ENCODE results near the gene PLA2G5.
"Not testable (repeated sequence)": the region's sequence is repeated elsewhere in the genome, so short reads cannot be mapped to it uniquely, and the experiment has no call there.

- not testable (repeated sequence) for TF ChIP-seq MBD1 (CRISPR knock-in tag; IDR thresholded peaks at IDR 0.05); RBM25 (IDR thresholded peaks at IDR 0.05; ENCODE audit: low read depth, low read length, severe bottlenecking); SNRNP70 (optimal IDR thresholded peaks at IDR 0.05; ENCODE audit: low read depth, low read length); CEBPZ (IDR thresholded peaks at IDR 0.05; ENCODE audit: borderline replicate concordance, low read depth, low read length); PURB (CRISPR knock-in tag; IDR thresholded peaks at IDR 0.05; ENCODE audit: low read depth); HNRNPLL (IDR thresholded peaks at IDR 0.05; ENCODE audit: low read depth, low read length, poor library complexity, severe bottlenecking)
- TF ChIP-seq, protein P1, sequence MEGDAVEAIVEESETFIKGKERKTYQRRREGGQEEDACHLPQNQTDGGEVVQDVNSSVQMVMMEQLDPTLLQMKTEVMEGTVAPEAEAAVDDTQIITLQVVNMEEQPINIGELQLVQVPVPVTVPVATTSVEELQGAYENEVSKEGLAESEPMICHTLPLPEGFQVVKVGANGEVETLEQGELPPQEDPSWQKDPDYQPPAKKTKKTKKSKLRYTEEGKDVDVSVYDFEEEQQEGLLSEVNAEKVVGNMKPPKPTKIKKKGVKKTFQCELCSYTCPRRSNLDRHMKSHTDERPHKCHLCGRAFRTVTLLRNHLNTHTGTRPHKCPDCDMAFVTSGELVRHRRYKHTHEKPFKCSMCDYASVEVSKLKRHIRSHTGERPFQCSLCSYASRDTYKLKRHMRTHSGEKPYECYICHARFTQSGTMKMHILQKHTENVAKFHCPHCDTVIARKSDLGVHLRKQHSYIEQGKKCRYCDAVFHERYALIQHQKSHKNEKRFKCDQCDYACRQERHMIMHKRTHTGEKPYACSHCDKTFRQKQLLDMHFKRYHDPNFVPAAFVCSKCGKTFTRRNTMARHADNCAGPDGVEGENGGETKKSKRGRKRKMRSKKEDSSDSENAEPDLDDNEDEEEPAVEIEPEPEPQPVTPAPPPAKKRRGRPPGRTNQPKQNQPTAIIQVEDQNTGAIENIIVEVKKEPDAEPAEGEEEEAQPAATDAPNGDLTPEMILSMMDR (IDR thresholded peaks at IDR 0.05 in 2 of 3, conservative IDR thresholded peaks at IDR 0.05 in 1 of 3; ENCODE audit: insufficient read depth in 2 of 3, low read depth in 1 of 3, low read length in 3 of 3), result not testable (repeated sequence)
These were observed 39.4 kb upstream of the PLA2G5 start for GRCh38 chr1:20030436-20031151.

All from K562 (cell line).